A549 (cell line): ENCODE measurements around the gene PARD3B. TPM values are rescaled to one million over a fixed set of nuclear protein-coding genes. Genes with fewer than 3 reads are reported as not detected.

Source experiments
- ATAC-seq, 2 experiments: fragments of 200-7000 bp in 1 of 2; fragments of >200 bp in 1 of 2; cut with Nextera tagmentation in 1 of 2; cut with Tn5 transposase in 1 of 2; 3 replicates each; pipeline versions ENCODE4 v1.8.0 to v1.9.1; 2018 to 2020; ENCODE audit warnings: mild to moderate bottlenecking in 1 of 2, moderate library complexity in 1 of 2
- CTCF ChIA-PET: fragments of 300-600 bp; sonication (Branson Sonifier 250); formaldehyde crosslinking; extraction: SDS; loops from one replicate; lab custom pipeline; 2021; ENCODE audit warnings: antibody characterized with exemption, inconsistent platforms; lab: Yijun Ruan, JAX
- POLR2A ChIA-PET: fragments of 350-600 bp; formaldehyde crosslinking; extraction: SDS; loops from one replicate; lab custom pipeline; 2021; ENCODE audit warnings: antibody characterized with exemption, inconsistent platforms; lab: Yijun Ruan, JAX
- DNase-seq, 2 experiments: peaks; one replicate each; pipeline versions ENCODE4 v3.0.0 to v3.0.0-alpha.2; 2011 to 2016; ENCODE audit warnings: low read depth in 1 of 2, low spot score in 1 of 2
- FAIRE-seq: peaks from 2 replicates; lab custom pipeline; 2011; peaks lifted over from hg19 to GRCh38; lab: Jason Lieb, UNC
- H3K27ac ChIP-seq, 2 experiments: fragments of >200 bp; sonication (Bioruptor Twin); formaldehyde crosslinking; 3 replicates each; pipeline ENCODE4 v1.5.1; 2016 to 2017
- H3K4me1 ChIP-seq: fragments of >200 bp; sonication (Bioruptor Twin); formaldehyde crosslinking; 3 replicates; pipeline ENCODE4 v1.6.1; 2016
- H3K4me2 ChIP-seq: fragments of >200 bp; sonication (Bioruptor Twin); formaldehyde crosslinking; 3 replicates; pipeline ENCODE4 v1.6.1; 2016
- H3K4me3 ChIP-seq: fragments of >200 bp; sonication (Bioruptor Twin); formaldehyde crosslinking; 3 replicates; pipeline ENCODE4 v1.5.1; 2016
- H3K9me3 ChIP-seq: fragments of >200 bp; sonication (Bioruptor Twin); formaldehyde crosslinking; 3 replicates; pipeline ENCODE4 v1.6.1; 2016
- ATOH8 ChIP-seq: fragments of 250-450 bp; sonication (Bioruptor Pico); IDR thresholded peaks from 2 replicates; pipeline ENCODE4 v1.5.0; 2020; ENCODE audit warnings: low read depth, mild to moderate bottlenecking, moderate library complexity
- BHLHE40 ChIP-seq: IDR thresholded peaks from 2 replicates; pipeline ENCODE4 v1.6.1; 2012; ENCODE audit warnings: low read depth, low read length, inconsistent platforms
- CBX8 ChIP-seq: fragments of 200-600 bp; sonication (generic); IDR thresholded peaks from 2 replicates; pipeline ENCODE4 v1.6.1; 2016
- CHD2 ChIP-seq: fragments of 150-350 bp; IDR thresholded peaks from 2 replicates; pipeline ENCODE4 v1.6.1; 2014; ENCODE audit warnings: low read length; ENCODE audit not compliant: partially characterized antibody
- CHD4 ChIP-seq: fragments of 200-600 bp; sonication (generic); IDR thresholded peaks from 2 replicates; pipeline ENCODE4 v1.6.1; 2016; ENCODE audit warnings: antibody characterized with exemption, mild to moderate bottlenecking, borderline replicate concordance
- E2F6 ChIP-seq: IDR thresholded peaks from 2 replicates; pipeline ENCODE4 v1.6.1; 2012; ENCODE audit warnings: low read depth, borderline replicate concordance
- EP300 ChIP-seq, 2 experiments: fragments of >200 bp; sonication (Bioruptor Twin); formaldehyde crosslinking; IDR thresholded peaks; 2 replicates in 1 of 2; 3 replicates in 1 of 2; pipeline ENCODE4 v1.6.1; 2016 to 2017
- GATA3 ChIP-seq: IDR thresholded peaks from 2 replicates; pipeline ENCODE4 v1.6.1; 2012; ENCODE audit warnings: borderline replicate concordance
- HMGXB4 ChIP-seq: fragments of 250-450 bp; sonication (Bioruptor Pico); IDR thresholded peaks from 2 replicates; pipeline ENCODE4 v1.5.0; 2021; ENCODE audit warnings: mild to moderate bottlenecking, moderate library complexity, borderline replicate concordance
- HOXA7 ChIP-seq: fragments of 250-450 bp; sonication (Bioruptor Pico); IDR thresholded peaks from 2 replicates; pipeline ENCODE4 v1.5.0; 2020; ENCODE audit warnings: mild to moderate bottlenecking, moderate library complexity
- HOXB13 ChIP-seq: fragments of 250-450 bp; sonication (Bioruptor Pico); IDR thresholded peaks from 2 replicates; pipeline ENCODE4 v1.5.0; 2020; ENCODE audit warnings: low read depth, mild to moderate bottlenecking, moderate library complexity
- JUN ChIP-seq, 2 experiments: fragments of >200 bp; sonication (Bioruptor Twin); formaldehyde crosslinking; IDR thresholded peaks; 2 replicates in 1 of 2; 3 replicates in 1 of 2; pipeline ENCODE4 v1.6.1; 2016 to 2017
- MAFK ChIP-seq: fragments of 450-650 bp; IDR thresholded peaks from 2 replicates; pipeline ENCODE4 v1.6.1; 2014; ENCODE audit not compliant: partially characterized antibody
- MAZ ChIP-seq: fragments of 150-350 bp; IDR thresholded peaks from 2 replicates; pipeline ENCODE4 v1.6.1; 2014; ENCODE audit warnings: antibody characterized with exemption, low read depth, low read length, borderline replicate concordance
- NFE2L2 ChIP-seq: fragments of 150-350 bp; conservative IDR thresholded peaks from 2 replicates; pipeline ENCODE4 v1.6.1; 2014; ENCODE audit warnings: low read length
- NR3C1 ChIP-seq: fragments of >200 bp; sonication (Bioruptor Twin); formaldehyde crosslinking; IDR thresholded peaks from 3 replicates; pipeline ENCODE4 v1.6.1; 2017
- PBX3 ChIP-seq: IDR thresholded peaks from 2 replicates; pipeline ENCODE4 v1.6.1; 2012
- RAD21 ChIP-seq, 2 experiments: fragments of >200 bp in 1 of 2; sonication (Bioruptor Twin) in 1 of 2; formaldehyde crosslinking in 1 of 2; IDR thresholded peaks in 1 of 2; conservative IDR thresholded peaks in 1 of 2; 2 replicates in 1 of 2; 3 replicates in 1 of 2; pipeline ENCODE4 v1.6.1; 2012 to 2018; ENCODE audit warnings: inconsistent platforms in 1 of 2
- RARB ChIP-seq: fragments of 250-450 bp; sonication (Bioruptor Pico); IDR thresholded peaks from 2 replicates; pipeline ENCODE4 v1.8.0; 2021; ENCODE audit warnings: mild to moderate bottlenecking, moderate library complexity
- REST ChIP-seq: fragments of 200-600 bp; sonication (generic); IDR thresholded peaks from 2 replicates; pipeline ENCODE4 v1.6.1; 2016; ENCODE audit warnings: antibody characterized with exemption, mild to moderate bottlenecking, moderate library complexity
- SMC3 ChIP-seq: fragments of >200 bp; sonication (Bioruptor Twin); formaldehyde crosslinking; IDR thresholded peaks from 3 replicates; pipeline ENCODE4 v1.6.1; 2018; ENCODE audit warnings: inconsistent platforms
- SREBF2 ChIP-seq: fragments of 450-650 bp; IDR thresholded peaks from 2 replicates; pipeline ENCODE4 v1.6.1; 2014; ENCODE audit warnings: mild to moderate bottlenecking, moderate library complexity
- ZFP36 ChIP-seq: fragments of 450-650 bp; IDR thresholded peaks from 2 replicates; pipeline ENCODE4 v1.6.1; 2014; ENCODE audit warnings: borderline replicate concordance; ENCODE audit not compliant: partially characterized antibody
- WGBS: methylation state at CpG from one replicate; pipeline ENCODE4 v1.1.6; 2017; ENCODE audit errors: missing lambda C conversion rate; 5-methylcytosine and 5-hydroxymethylcytosine counted together
- polyA plus RNA-seq, 4 experiments: library from polyadenylated mRNA; depleted of rRNA in 3 of 4; stranded (reverse); fragments of >200 nt; fragmentation: RNase III in 1 of 4; extraction: RNeasy Plus Mini Kit Qiagen cat#74134 plus additional on column Dnase treatment in 1 of 4; gene quantifications; 2 replicates in 3 of 4; 3 replicates in 1 of 4; pipeline ENCODE4 v1.2.3, GENCODE V29; 2011 to 2017

The PARD3B gene
- polyA plus RNA-seq, 2 of the 4 experiments (the other 2 are of a cell fraction): 1.2 to 2.4 TPM

GRCh38 chr2:205002390-205002789 is 457.1 kb downstream of the PARD3B start (continued):
- TF ChIP-seq HMGXB4 (CRISPR knock-in tag): no peak
- no peak for TF ChIP-seq HOXB13 (CRISPR knock-in tag)
- TF ChIP-seq, all 56 proteins: peak for 0

- ATAC-seq: no peak
- WGBS: 45% methylated on average over 4 of the region's 4 CpGs
- TF ChIP-seq REST (no peak), CHD4 (no peak), ATOH8 (CRISPR knock-in tag) (no peak), BHLHE40 (no peak), MAZ (no peak), RARB (CRISPR knock-in tag) (no peak), ZFP36 (no peak), RAD21 (conservative IDR thresholded peaks at IDR 0.05 in 1 of 2, IDR thresholded peaks at IDR 0.05 in 1 of 2) (no peak)
- TF ChIP-seq, all 56 proteins: peak for 0
- FAIRE-seq: no peak
- H3K4me2 ChIP-seq: no peak overlapping the region
- no peak for DNase-seq
- CTCF ChIA-PET: no interaction called here
- no peaks in the 10 kb centered on the region for H3K4me1 ChIP-seq
- 0 out of 3 replicates have a peak, but pooled peaks cover 3% of the 10 kb centered on the region for H3K9me3 ChIP-seq
- H3K4me3 ChIP-seq: no peak overlapping the region
- POLR2A ChIA-PET: no interaction called here
- no peak overlapping the region for H3K27ac ChIP-seq
These were observed 458.0 kb downstream of the PARD3B start for GRCh38 chr2:205003288-205003687.

GRCh38 chr2:205010196-205010595 is 464.9 kb downstream of the PARD3B start:
- CTCF ChIA-PET: interaction anchor here (0.6 kb wide), 1 partner anchor 836 kb away, joined by 3 read pairs; no protein-coding TSS in a partner anchor
- Histone ChIP-seq H3K4me2 (no peak overlapping the region), H3K9me3 (0 out of 3 replicates have a peak, but pooled peaks cover 3% of the 10 kb centered on the region), H3K27ac (no peak overlapping the region), H3K4me1 (no peaks in the 10 kb centered on the region), H3K4me3 (no peak overlapping the region)
- ATAC-seq: no peak
- POLR2A ChIA-PET: no interaction called here
- DNase-seq: no peak
- 0% methylated on average over 1 of the region's 1 CpG for WGBS
- FAIRE-seq: no peak
- TF ChIP-seq EP300 (IDR thresholded peaks at IDR 0.05) (no peak), HOXA7 (CRISPR knock-in tag) (no peak), SREBF2 (no peak), JUN (IDR thresholded peaks at IDR 0.05) (no peak), GATA3 (no peak), CHD2 (no peak), E2F6 (no peak), MAFK (no peak), NFE2L2 (no peak), BHLHE40 (no peak), SMC3 (no peak), CHD4 (no peak), PBX3 (no peak), REST (no peak), NR3C1 (no peak), RARB (CRISPR knock-in tag) (no peak), CBX8 (no peak)
